Small intestine (tissue), 7 donors: Measurements from ENCODE around the gene ORM2. TPM values are rescaled to one million over a fixed set of nuclear protein-coding genes. Genes with fewer than 3 reads are reported as not detected.

Source experiments
- DNase-seq, 2 donors: peaks; one replicate each; pipeline versions ENCODE4 v3.0.0 to v3.0.0-alpha.2; 2013
- FAIRE-seq: peaks from 2 replicates; lab custom pipeline; 2012; peaks lifted over from hg19 to GRCh38; lab: Jason Lieb, UNC
- H3K27ac ChIP-seq, 3 donors: one replicate each; pipeline ENCODE4 v1.5.1; 2013; ENCODE audit warnings: low read length in 2 of 3, mild to moderate bottlenecking in 2 of 3, control low read depth in 1 of 3, inconsistent platforms in 1 of 3, low read depth in 1 of 3, moderate library complexity in 1 of 3
- H3K27me3 ChIP-seq, 3 donors: one replicate each; pipeline ENCODE4 v1.6.1; 2013; ENCODE audit warnings: low read length in 3 of 3, inconsistent platforms in 1 of 3; ENCODE audit not compliant: control insufficient read depth in 3 of 3, insufficient read depth in 3 of 3
- H3K36me3 ChIP-seq, 3 donors: one replicate each; pipeline ENCODE4 v1.6.1; 2013; ENCODE audit warnings: low read length in 3 of 3, inconsistent platforms in 1 of 3, low read depth in 1 of 3, mild to moderate bottlenecking in 1 of 3, moderate library complexity in 1 of 3; ENCODE audit not compliant: control insufficient read depth in 3 of 3, insufficient read depth in 2 of 3
- H3K4me1 ChIP-seq, 3 donors: one replicate each; pipeline ENCODE4 v1.6.1; 2013; ENCODE audit warnings: low read length in 2 of 3, inconsistent platforms in 1 of 3, low read depth in 1 of 3, mild to moderate bottlenecking in 1 of 3, moderate library complexity in 1 of 3; ENCODE audit not compliant: control insufficient read depth in 3 of 3, insufficient read depth in 2 of 3
- H3K4me3 ChIP-seq, 3 donors: one replicate each; pipeline ENCODE4 v1.5.1; 2013; ENCODE audit warnings: low read length in 3 of 3, control low read depth in 1 of 3, inconsistent platforms in 1 of 3, low read depth in 1 of 3, mild to moderate bottlenecking in 1 of 3, moderate library complexity in 1 of 3
- H3K9me3 ChIP-seq, 2 donors: one replicate each; pipeline ENCODE4 v1.6.1; 2013; ENCODE audit warnings: low read depth in 1 of 2, low read length in 1 of 2; ENCODE audit not compliant: control insufficient read depth in 2 of 2, insufficient read depth in 1 of 2
- WGBS, 3 donors: extraction: QIAGEN DNeasy Blood & Tissue Kit; methylation state at CpG; one replicate each; pipeline ENCODE4 v1.1.7; 2013; 5-methylcytosine and 5-hydroxymethylcytosine counted together
- polyA plus RNA-seq, 4 donors: library from polyadenylated mRNA; stranded (reverse) in 3 of 4; unstranded in 1 of 4; fragments of 200-250 nt in 3 of 4; fragments of 120-200 nt in 1 of 4; gene quantifications; one replicate each; pipeline versions ENCODE4 v1.2.1 to v1.2.3, GENCODE V29; 2013
- donor health status: healthy with polysubstance abuse.
- donor health status: control.
- donor health status: control.
- donor health status: Bipolar disorder and iron deficiency.
- donor health status: healthy.

The ORM2 gene
- polyA plus RNA-seq, 4 donors = 0.28 TPM; not detected in 3

GRCh38 chr9:114300153-114300845 is 29.4 kb upstream of the ORM2 start:
- H3K27ac ChIP-seq = no peak overlapping the region
- no peaks in the 10 kb centered on the region for H3K4me1 ChIP-seq
- FAIRE-seq (no peak), DNase-seq (no peak)
- no peak overlapping the region for H3K4me3 ChIP-seq
- WGBS, 3 donors = 92 to 97% (median 95%) methylated on average over 4 of the region's 4 CpGs
- no peaks in the 10 kb centered on the region for H3K27me3 ChIP-seq
- H3K9me3 ChIP-seq = peaks cover 0 to 4% of the 10 kb centered on the region in 2 donors
- peaks cover 0 to 67% (median 0%) of the 10 kb centered on the region in 3 donors for H3K36me3 ChIP-seq

GRCh38 chr9:114300846-114301797 is 28.5 kb upstream of the ORM2 start:
- no peaks in the 10 kb centered on the region for H3K4me1 ChIP-seq
- WGBS, 3 donors = 90 to 93% (median 91%) methylated on average over 30 to 31 of the region's 31 CpGs
- peaks cover 0 to 71% (median 0%) of the 10 kb centered on the region in 3 donors for H3K36me3 ChIP-seq
- H3K27me3 ChIP-seq = no peaks in the 10 kb centered on the region
- no peak overlapping the region for H3K4me3 ChIP-seq
- no peak overlapping the region for H3K27ac ChIP-seq
- FAIRE-seq (no peak), DNase-seq (no peak)
- H3K9me3 ChIP-seq = no peaks in the 10 kb centered on the region

GRCh38 chr9:114301798-114302565 is 27.7 kb upstream of the ORM2 start:
- H3K4me1 ChIP-seq = no peaks in the 10 kb centered on the region
- no peak overlapping the region for H3K4me3 ChIP-seq
- peaks cover 0 to 80% (median 0%) of the 10 kb centered on the region in 3 donors for H3K36me3 ChIP-seq
- FAIRE-seq (no peak), DNase-seq (no peak)
- 80 to 84% (median 81%) methylated on average over 15 of the region's 15 CpGs for WGBS, 3 donors
- H3K9me3 ChIP-seq = no peaks in the 10 kb centered on the region
- H3K27me3 ChIP-seq = no peaks in the 10 kb centered on the region
- H3K27ac ChIP-seq = no peak overlapping the region

GRCh38 chr9:114302727-114303126 is 26.9 kb upstream of the ORM2 start:
- H3K4me3 ChIP-seq = no peak overlapping the region
- H3K4me1 ChIP-seq = no peaks in the 10 kb centered on the region
- H3K27me3 ChIP-seq = no peaks in the 10 kb centered on the region
- peaks cover 0 to 87% (median 0%) of the 10 kb centered on the region in 3 donors for H3K36me3 ChIP-seq
- 69 to 73% (median 72%) methylated on average over 6 of the region's 6 CpGs for WGBS, 3 donors
- no peaks in the 10 kb centered on the region for H3K9me3 ChIP-seq
- FAIRE-seq (no peak), DNase-seq (no peak)
- no peak overlapping the region for H3K27ac ChIP-seq

GRCh38 chr9:114303571-114303970 is 26.1 kb upstream of the ORM2 start:
- no peaks in the 10 kb centered on the region for H3K9me3 ChIP-seq
- FAIRE-seq (no peak), DNase-seq (no peak)
- peaks cover 0 to 92% (median 0%) of the 10 kb centered on the region in 3 donors for H3K36me3 ChIP-seq
- no peaks in the 10 kb centered on the region for H3K27me3 ChIP-seq
- no peaks in the 10 kb centered on the region for H3K4me1 ChIP-seq
- H3K4me3 ChIP-seq = no peak overlapping the region
- no peak overlapping the region for H3K27ac ChIP-seq
- 73 to 81% (median 79%) methylated on average over 5 of the region's 5 CpGs for WGBS, 3 donors

- Histone ChIP-seq H3K9me3 (no peaks in the 10 kb centered on the region), H3K27me3 (no peaks in the 10 kb centered on the region), H3K27ac (no peak overlapping the region), H3K36me3 (peaks cover 0 to 95% (median 0%) of the 10 kb centered on the region in 3 donors), H3K4me3 (no peak overlapping the region), H3K4me1 (no peaks in the 10 kb centered on the region)
- WGBS, 3 donors = 89 to 93% (median 91%) methylated on average over 4 of the region's 4 CpGs
- DNase-seq (no peak), FAIRE-seq (no peak)
These were observed 25.7 kb upstream of the ORM2 start for GRCh38 chr9:114303977-114304376.

- Histone ChIP-seq H3K27me3 (no peaks in the 10 kb centered on the region), H3K27ac (no peak overlapping the region), H3K36me3 (peaks cover 0 to 92% (median 0%) of the 10 kb centered on the region in 3 donors), H3K4me3 (no peak overlapping the region), H3K4me1 (no peaks in the 10 kb centered on the region), H3K9me3 (no peaks in the 10 kb centered on the region)
- DNase-seq (no peak), FAIRE-seq (no peak)
- WGBS, 3 donors = 81 to 95% (median 86%) methylated on average over 10 of the region's 10 CpGs
These were observed 25.1 kb upstream of the ORM2 start for GRCh38 chr9:114304416-114305188.
